H1 (cell line): ENCODE results near the gene CDV3. TPM values are rescaled to one million over a fixed set of nuclear protein-coding genes. Genes with fewer than 3 reads are reported as not detected.

ENCODE experiments used
- CTCF ChIA-PET: fragments of 300-600 bp; sonication (Branson Sonifier 250); formaldehyde crosslinking; loops from one replicate; lab custom pipeline; 2021; ENCODE audit not compliant: partially characterized antibody; lab: Charles Lee
- POLR2A ChIA-PET: fragments of 300-600 bp; sonication (Branson Sonifier 250); formaldehyde crosslinking; loops from one replicate; lab custom pipeline; 2021; ENCODE audit warnings: inconsistent platforms; ENCODE audit not compliant: partially characterized antibody; lab: Charles Lee
- DNase-seq, 2 experiments: peaks; one replicate each; pipeline versions ENCODE4 v3.0.0 to v3.0.0-alpha.2; 2010 to 2022; ENCODE audit warnings: low spot score in 2 of 2, low read depth in 1 of 2, mixed read lengths in 1 of 2
- FAIRE-seq: peaks from 2 replicates; lab custom pipeline; 2011; peaks lifted over from hg19 to GRCh38; lab: Jason Lieb, UNC
- H2AFZ ChIP-seq: 2 replicates; pipeline ENCODE4 v1.8.1; 2012; ENCODE audit warnings: low read length, inconsistent platforms
- H2AK5ac ChIP-seq: 2 replicates; pipeline ENCODE4 v1.6.1; 2013; ENCODE audit warnings: low read depth, low read length
- H2BK120ac ChIP-seq: replicated peaks from 2 replicates; pipeline ENCODE3; 2013; ENCODE audit warnings: low read depth, low read length, inconsistent platforms
- H2BK12ac ChIP-seq: 2 replicates; pipeline ENCODE4 v1.6.1; 2013; ENCODE audit warnings: low read depth, low read length
- H2BK15ac ChIP-seq: 2 replicates; pipeline ENCODE4 v1.6.1; 2013; ENCODE audit warnings: low read length
- H2BK20ac ChIP-seq: 2 replicates; pipeline ENCODE4 v1.6.1; 2013; ENCODE audit warnings: low read length
- H2BK5ac ChIP-seq: 2 replicates; pipeline ENCODE4 v1.6.1; 2013; ENCODE audit warnings: low read depth, low read length
- H3K14ac ChIP-seq: 2 replicates; pipeline ENCODE4 v1.6.1; 2013; ENCODE audit warnings: inconsistent platforms; ENCODE audit not compliant: insufficient read length
- H3K18ac ChIP-seq: 2 replicates; pipeline ENCODE4 v1.6.1; 2013; ENCODE audit warnings: low read length; ENCODE audit errors: extremely low read depth
- H3K23ac ChIP-seq: 2 replicates; pipeline ENCODE4 v1.6.1; 2013; ENCODE audit warnings: inconsistent platforms; ENCODE audit not compliant: insufficient read length
- H3K23me2 ChIP-seq: 2 replicates; pipeline ENCODE4 v1.6.1; 2013; ENCODE audit warnings: low read depth, low read length
- H3K27ac ChIP-seq: 2 replicates; pipeline ENCODE4 v1.6.1; 2011; ENCODE audit warnings: low read depth, low read length, inconsistent platforms
- H3K27me3 ChIP-seq, 4 experiments: replicated peaks in 1 of 4; 1 replicate in 1 of 4; 2 replicates in 3 of 4; pipeline versions ENCODE4 v1.6.1 to v1.8.1; 2011 to 2013; ENCODE audit warnings: low read length in 3 of 4, mild to moderate bottlenecking in 3 of 4, inconsistent platforms in 2 of 4, mixed read lengths in 2 of 4, moderate library complexity in 1 of 4; ENCODE audit not compliant: control insufficient read depth in 3 of 4, insufficient read depth in 3 of 4; ENCODE audit errors: extremely low read depth in 1 of 4
- H3K36me3 ChIP-seq, 4 experiments: 2 replicates each; pipeline versions ENCODE4 v1.6.1 to v1.8.1; 2011 to 2013; ENCODE audit warnings: mild to moderate bottlenecking in 4 of 4, low read length in 3 of 4, moderate library complexity in 2 of 4, control low read depth in 1 of 4, inconsistent platforms in 1 of 4; ENCODE audit not compliant: insufficient read depth in 4 of 4, control insufficient read depth in 2 of 4
- H3K4ac ChIP-seq: replicated peaks from 2 replicates; pipeline ENCODE3; 2013; ENCODE audit warnings: low read length, low read depth, mixed read lengths, inconsistent platforms; ENCODE audit not compliant: insufficient read length
- H3K4me1 ChIP-seq, 4 experiments: replicated peaks in 1 of 4; 1 replicate in 1 of 4; 2 replicates in 3 of 4; pipeline versions ENCODE4 v1.6.1 to v1.8.1; 2011 to 2013; ENCODE audit warnings: low read length in 3 of 4, inconsistent platforms in 2 of 4, mixed read lengths in 1 of 4; ENCODE audit not compliant: insufficient read depth in 4 of 4, control insufficient read depth in 3 of 4
- H3K4me2 ChIP-seq, 2 experiments: 2 replicates each; pipeline versions ENCODE4 v1.6.1 to v1.8.1; 2011 to 2013; ENCODE audit warnings: low read depth in 2 of 2, low read length in 2 of 2, control low read depth in 1 of 2, inconsistent platforms in 1 of 2, mild to moderate bottlenecking in 1 of 2; ENCODE audit not compliant: insufficient read depth in 1 of 2
- H3K4me3 ChIP-seq, 4 experiments: fragments of 200-600, 300-600 bp in 1 of 4; sonication (generic), shearing (Covaris generic), sonication (Bioruptor Twin) in 1 of 4; 2 replicates each; pipeline versions ENCODE4 v1.5.1 to v1.8.1; 2011 to 2016; ENCODE audit warnings: low read length in 4 of 4, low read depth in 3 of 4, control low read depth in 2 of 4, inconsistent platforms in 2 of 4, mild to moderate bottlenecking in 2 of 4, mixed read lengths in 1 of 4, moderate library complexity in 1 of 4; ENCODE audit not compliant: insufficient read depth in 2 of 4; ENCODE audit errors: extremely low read depth in 1 of 4
- H3K56ac ChIP-seq: replicated peaks from 2 replicates; pipeline ENCODE3; 2013; ENCODE audit warnings: low read depth, mild to moderate bottlenecking, mixed read lengths, low read length, inconsistent platforms; ENCODE audit not compliant: insufficient read length
- H3K79me1 ChIP-seq: 2 replicates; pipeline ENCODE4 v1.6.1; 2013; ENCODE audit warnings: low read depth, low read length, control low read depth
- H3K79me2 ChIP-seq, 2 experiments: 2 replicates each; pipeline versions ENCODE4 v1.6.1 to v1.8.1; 2012 to 2013; ENCODE audit warnings: low read length in 2 of 2, mild to moderate bottlenecking in 2 of 2, inconsistent platforms in 1 of 2; ENCODE audit not compliant: insufficient read depth in 2 of 2, control insufficient read depth in 1 of 2
- H3K9ac ChIP-seq, 4 experiments: replicated peaks in 1 of 4; 1 replicate in 1 of 4; 2 replicates in 3 of 4; pipeline versions ENCODE4 v1.6.1 to v1.8.1; 2011 to 2013; ENCODE audit warnings: low read depth in 3 of 4, low read length in 3 of 4, control low read depth in 2 of 4, mild to moderate bottlenecking in 2 of 4, moderate library complexity in 2 of 4, inconsistent platforms in 1 of 4; ENCODE audit errors: extremely low read depth in 1 of 4
- H3K9me3 ChIP-seq, 2 experiments: 2 replicates each; pipeline versions ENCODE4 v1.6.1 to v1.8.1; 2012 to 2013; ENCODE audit warnings: mild to moderate bottlenecking in 2 of 2, moderate library complexity in 2 of 2, control low read depth in 1 of 2, inconsistent platforms in 1 of 2, low read depth in 1 of 2, low read length in 1 of 2, mixed read lengths in 1 of 2; ENCODE audit not compliant: insufficient read depth in 2 of 2
- H4K20me1 ChIP-seq, 2 experiments: replicated peaks in 1 of 2; 2 replicates each; pipeline versions ENCODE3 to v1.8.1; 2011 to 2013; ENCODE audit warnings: inconsistent platforms in 2 of 2, low read length in 2 of 2, mild to moderate bottlenecking in 1 of 2; ENCODE audit not compliant: insufficient read depth in 2 of 2, control insufficient read depth in 1 of 2
- H4K5ac ChIP-seq: 2 replicates; pipeline ENCODE4 v1.6.1; 2013; ENCODE audit warnings: low read length, low read depth, mixed read lengths, inconsistent platforms; ENCODE audit not compliant: insufficient read length
- H4K8ac ChIP-seq: 2 replicates; pipeline ENCODE4 v1.8.0; 2013; ENCODE audit warnings: mild to moderate bottlenecking, moderate library complexity, low read length, inconsistent platforms; ENCODE audit not compliant: insufficient read depth; ENCODE audit errors: extremely low read depth
- H4K91ac ChIP-seq: replicated peaks from 2 replicates; pipeline ENCODE3; 2013; ENCODE audit warnings: low read length, mixed read lengths, inconsistent platforms; ENCODE audit not compliant: insufficient read length
- BACH1 ChIP-seq: IDR thresholded peaks from 2 replicates; pipeline ENCODE4 v1.6.1; 2012; ENCODE audit warnings: low read length, improper control_type of control experiment
- CBX5 ChIP-seq: fragments of 300-800, 300-1000 bp; sonication (generic); IDR thresholded peaks from 2 replicates; pipeline ENCODE4 v1.7.1; 2016; ENCODE audit warnings: antibody characterized with exemption, low read length, low read depth
- CEBPB ChIP-seq: IDR thresholded peaks from 2 replicates; pipeline ENCODE4 v1.6.1; 2012; ENCODE audit warnings: low read depth, low read length
- CREB1 ChIP-seq: IDR thresholded peaks from 2 replicates; pipeline ENCODE4 v1.6.1; 2012; ENCODE audit warnings: inconsistent platforms
- GABPA ChIP-seq: IDR thresholded peaks from 2 replicates; pipeline ENCODE4 v1.6.1; 2011; ENCODE audit warnings: mild to moderate bottlenecking, low read length, moderate library complexity, borderline replicate concordance; ENCODE audit not compliant: insufficient read depth
- KDM1A ChIP-seq: fragments of 200-600, 300-600 bp; sonication (generic); IDR thresholded peaks from 2 replicates; pipeline ENCODE4 v1.7.1; 2016; ENCODE audit warnings: mild to moderate bottlenecking, low read length, borderline replicate concordance
- MAFK ChIP-seq: IDR thresholded peaks from 2 replicates; pipeline ENCODE4 v1.6.1; 2012; ENCODE audit warnings: low read depth, mild to moderate bottlenecking, improper control_type of control experiment, low read length
- PHF8 ChIP-seq: fragments of 200-600 bp; sonication (generic); conservative IDR thresholded peaks from 2 replicates; pipeline ENCODE4 v1.7.1; 2012; ENCODE audit warnings: low read depth, mild to moderate bottlenecking, inconsistent platforms, low read length, moderate library complexity
- RFX5 ChIP-seq: IDR thresholded peaks from 2 replicates; pipeline ENCODE4 v1.6.1; 2011; ENCODE audit warnings: low read depth, low read length, improper control_type of control experiment, borderline replicate concordance
- SIN3A ChIP-seq, 2 experiments: IDR thresholded peaks in 1 of 2; conservative IDR thresholded peaks in 1 of 2; 2 replicates each; pipeline ENCODE4 v1.6.1; 2011 to 2012; ENCODE audit warnings: low read length in 2 of 2, improper control_type of control experiment in 1 of 2, low read depth in 1 of 2, mild to moderate bottlenecking in 1 of 2
- SUZ12 ChIP-seq: fragments of 200-600 bp; sonication (generic); IDR thresholded peaks from 2 replicates; pipeline ENCODE4 v1.6.1; 2012; ENCODE audit warnings: mild to moderate bottlenecking, inconsistent platforms, low read length, moderate library complexity, mixed read lengths
- WGBS, 2 experiments: shearing (Covaris generic) in 1 of 2; methylation state at CpG; one replicate each; pipeline versions ENCODE4 v1.1.6 to v1.1.7; 2013 to 2015; ENCODE audit warnings: low lambda C conversion rate in 2 of 2, mixed read lengths in 2 of 2, inconsistent platforms in 1 of 2, low coverage in 1 of 2, missing lambda C conversion rate in 1 of 2; ENCODE audit not compliant: insufficient replicate concordance in 2 of 2, insufficient coverage in 1 of 2, insufficient read length in 1 of 2; ENCODE audit errors: extremely low coverage in 1 of 2, missing lambda C conversion rate in 1 of 2; 5-methylcytosine and 5-hydroxymethylcytosine counted together
- polyA plus RNA-seq, 7 experiments: library from polyadenylated mRNA; depleted of rRNA in 3 of 7; stranded (reverse) in 5 of 7; unstranded in 2 of 7; fragments of >200 nt in 5 of 7; fragments of 200-250 nt in 2 of 7; gene quantifications; 1 replicate in 5 of 7; 2 replicates in 1 of 7; 4 replicates in 1 of 7; pipeline versions ENCODE4 v1.2.1 to v1.2.3, GENCODE V29; 2011 to 2013; ENCODE audit warnings: missing spikeins in 2 of 7, mixed read lengths in 2 of 7
- total RNA-seq: library from RNA; stranded (reverse); fragmentation: NEBNext Ultra II Directional; extraction: Animal tissue kit (Norgen Biotek cat#: 25700); gene quantifications from 2 replicates; pipeline ENCODE4 v1.2.1, GENCODE V29; 2021
- TF ChIP-seq, protein P1 (sequence below): IDR thresholded peaks from 2 replicates; pipeline ENCODE4 v1.6.1; 2011; ENCODE audit warnings: low read depth, mild to moderate bottlenecking, low read length; ENCODE audit not compliant: insufficient read depth

Gene CDV3
- total and polyA plus RNA-seq, 2 of the 8 experiments (the other 6 are each of a cell fraction or from before 2014, with no cell fraction given): 29.4 to 163 TPM

DNA sequence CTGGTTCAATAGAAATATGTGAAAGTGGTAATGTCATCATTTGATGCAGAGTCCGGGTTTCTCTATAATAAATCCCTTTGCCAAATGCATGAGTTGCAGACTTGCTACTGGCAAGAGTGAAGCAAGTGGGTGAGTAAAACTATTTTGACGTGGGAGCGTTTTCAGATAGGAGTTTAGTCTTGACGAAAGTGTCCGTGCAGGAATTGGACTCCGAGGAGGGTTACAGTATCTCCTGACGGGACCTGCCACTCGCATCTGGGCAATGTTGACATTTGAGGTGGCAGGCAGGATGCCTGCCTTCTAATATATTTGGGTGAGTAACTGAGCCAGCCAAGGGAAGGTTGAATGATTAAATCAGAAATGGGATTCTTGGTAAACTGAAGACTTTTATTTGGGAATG is 16.0 kb downstream of the CDV3 start:
- Histone ChIP-seq H3K14ac (no peak overlapping the region), H2AFZ (no peak overlapping the region), H2BK15ac (no peak overlapping the region), H3K27me3 (no peaks in the 10 kb centered on the region), H3K27ac (no peak overlapping the region), H3K79me1 (no peaks in the 10 kb centered on the region), H3K23ac (no peak overlapping the region), H3K9me3 (no peaks in the 10 kb centered on the region), H3K9ac (no peak overlapping the region), H3K4ac (no peak overlapping the region), H3K23me2 (no peaks in the 10 kb centered on the region), H2AK5ac (no peak overlapping the region), H4K20me1 (peaks cover 3 to 10% of the 10 kb centered on the region in 2 experiments), H4K5ac (no peak overlapping the region), H3K56ac (no peak overlapping the region), H3K4me1 (no peaks in the 10 kb centered on the region), H2BK20ac (no peak overlapping the region), H3K79me2 (no peaks in the 10 kb centered on the region), H3K36me3 (peaks cover 19 to 53% (median 42%) of the 10 kb centered on the region in 4 experiments), H2BK12ac (no peak overlapping the region), H4K91ac (no peak overlapping the region), H3K4me3 (no peak overlapping the region), H3K18ac (no peak overlapping the region), H2BK5ac (no peak overlapping the region), H2BK120ac (no peak overlapping the region), H4K8ac (no peak overlapping the region), H3K4me2 (no peak overlapping the region)
- ChIA-PET POLR2A (no interaction called here), CTCF (no interaction called here)
- 98% methylated on average over 8 of the region's 8 CpGs; no CpG with 5 or more reads in 1 of the 2 experiments for WGBS, 2 experiments
- DNase-seq (no peak), FAIRE-seq (no peak)
- TF ChIP-seq SUZ12 (no peak), MAFK (no peak), KDM1A (no peak), GABPA (no peak), PHF8 (no peak), CREB1 (no peak), BACH1 (no peak), CEBPB (no peak), SIN3A (conservative IDR thresholded peaks at IDR 0.05 in 1 of 2, IDR thresholded peaks at IDR 0.05 in 1 of 2; ENCODE audit: low read depth in 1 of 2, low read length in 2 of 2) (no peak), RFX5 (no peak), CBX5 (no peak)
- TF ChIP-seq, protein P1, sequence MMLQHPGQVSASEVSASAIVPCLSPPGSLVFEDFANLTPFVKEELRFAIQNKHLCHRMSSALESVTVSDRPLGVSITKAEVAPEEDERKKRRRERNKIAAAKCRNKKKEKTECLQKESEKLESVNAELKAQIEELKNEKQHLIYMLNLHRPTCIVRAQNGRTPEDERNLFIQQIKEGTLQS: no peak
